PC-9 (cell line): ENCODE data around the gene PTTG1IP2. TPM values are rescaled to one million over a fixed set of nuclear protein-coding genes. Genes with fewer than 3 reads are reported as not detected.

Experiments
- BruUV-seq: library from RNA; stranded (reverse); fragments of 400-500 nt; replicated peaks from 2 replicates; lab custom pipeline; 2021; lab: Mats Ljungman, UMichigan
- CTCF ChIA-PET: fragments of 300-600 bp; sonication (Branson Sonifier 250); formaldehyde crosslinking; loops from one replicate; lab custom pipeline; 2022; ENCODE audit warnings: antibody characterized with exemption; lab: Charles Lee
- POLR2A ChIA-PET: fragments of 300-600 bp; sonication (Branson Sonifier 250); formaldehyde crosslinking; loops from one replicate; lab custom pipeline; 2022; ENCODE audit warnings: antibody characterized with exemption; ENCODE audit not compliant: unreplicated experiment; lab: Charles Lee
- DNase-seq, 2 experiments: peaks; one replicate each; pipeline versions ENCODE4 v3.0.0 to v3.0.0-alpha.2; 2015 to 2022; ENCODE audit warnings: mixed read lengths in 1 of 2
- H2AFZ ChIP-seq: fragments of 200-600 bp; sonication (generic); 2 replicates; pipeline ENCODE4 v1.8.1; 2017; ENCODE audit warnings: antibody characterized with exemption
- H3F3A ChIP-seq: fragments of 200-600 bp; sonication (generic); 2 replicates; pipeline ENCODE4 v1.8.1; 2017; ENCODE audit warnings: antibody characterized with exemption, mild to moderate bottlenecking, low read depth; ENCODE audit not compliant: insufficient read depth
- H3K27ac ChIP-seq: fragments of 200-600 bp; sonication (generic); 2 replicates; pipeline ENCODE4 v1.6.1; 2016; ENCODE audit warnings: mixed run types
- H3K27me3 ChIP-seq: fragments of 200-600 bp; sonication (generic); 2 replicates; pipeline ENCODE4 v1.6.1; 2016; ENCODE audit warnings: low read depth, mixed run types; ENCODE audit not compliant: insufficient read depth
- H3K36me3 ChIP-seq: fragments of 200-600 bp; sonication (generic); 2 replicates; pipeline ENCODE4 v1.6.1; 2016; ENCODE audit warnings: low read depth, mixed run types
- H3K4me1 ChIP-seq: fragments of 200-600 bp; sonication (generic); replicated peaks from 2 replicates; pipeline ENCODE4 v1.6.1; 2016; ENCODE audit warnings: mixed run types; ENCODE audit not compliant: insufficient read depth
- H3K4me2 ChIP-seq: fragments of 200-600 bp; sonication (generic); 2 replicates; pipeline ENCODE4 v1.6.1; 2017; ENCODE audit warnings: mixed run types
- H3K4me3 ChIP-seq: fragments of 200-600 bp; sonication (generic); 2 replicates; pipeline ENCODE4 v1.6.1; 2016; ENCODE audit warnings: mixed run types
- H3K79me2 ChIP-seq: fragments of 200-600 bp; sonication (generic); 2 replicates; pipeline ENCODE4 v1.6.1; 2017; ENCODE audit warnings: low read depth, mixed run types
- H3K9me2 ChIP-seq: fragments of 200-600 bp; sonication (generic); 2 replicates; pipeline ENCODE4 v1.8.1; 2017; ENCODE audit warnings: mild to moderate bottlenecking; ENCODE audit not compliant: insufficient read depth
- H3K9me3 ChIP-seq: fragments of 200-600 bp; sonication (generic); 2 replicates; pipeline ENCODE4 v1.8.1; 2016; ENCODE audit warnings: low read depth; ENCODE audit not compliant: insufficient read depth
- H4K20me1 ChIP-seq: fragments of 200-600 bp; sonication (generic); 2 replicates; pipeline ENCODE4 v1.8.1; 2017; ENCODE audit not compliant: insufficient read depth
- EZH2 ChIP-seq: fragments of 200-600 bp; sonication (generic); IDR thresholded peaks from 2 replicates; pipeline ENCODE4 v1.8.0; 2017; ENCODE audit warnings: antibody characterized with exemption, low read depth
- intact Hi-C: fragments of 100-400 bp; cut with micrococcal nuclease; formaldehyde crosslinking; loops from one replicate; pipeline ENCODE4 v1.10.0; 2022; ENCODE audit not compliant: unreplicated experiment
- total RNA-seq: library from RNA; stranded (reverse); gene quantifications from 2 replicates; pipeline ENCODE4 v1.2.3, GENCODE V29; 2021
- TF ChIP-seq, protein P1 (sequence below): fragments of 200-600 bp; sonication (generic); conservative IDR thresholded peaks from 2 replicates; pipeline ENCODE4 v1.6.1; 2017; ENCODE audit warnings: mixed run types, antibody characterized with exemption, mild to moderate bottlenecking, moderate library complexity

PTTG1IP2 gene
- total RNA-seq, 1 experiment from 2014 or later, result not detected

DNA sequence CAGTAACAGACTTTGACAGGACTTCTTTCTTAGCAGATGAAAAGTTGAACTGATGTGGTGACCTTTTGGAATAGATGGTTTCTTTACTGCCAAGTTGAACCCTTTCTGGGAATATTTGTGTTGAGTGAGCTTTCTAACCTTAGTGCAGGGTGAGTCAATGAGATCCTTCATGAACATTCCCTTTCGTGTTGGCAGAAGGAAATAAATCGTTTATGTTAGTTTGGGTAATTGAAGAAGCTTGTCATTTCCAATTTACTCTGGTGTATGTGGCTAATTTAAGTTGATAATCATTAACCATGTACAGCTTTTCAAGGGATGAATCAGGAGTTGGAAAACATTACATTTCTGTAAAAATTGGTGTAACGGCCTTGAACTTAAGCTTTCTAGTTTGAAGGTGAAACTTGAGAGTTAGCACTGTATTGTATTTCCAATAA lies 43.4 kb downstream of the PTTG1IP2 start:
- no TSS peak for BruUV-seq
- no peak for DNase-seq
- CTCF ChIA-PET, result interaction anchor here (0.5 kb wide), 1 partner anchor 71 kb away, joined by 6 read pairs; no protein-coding TSS in a partner anchor
- H3K27ac ChIP-seq, result no peak overlapping the region
- H2AFZ ChIP-seq, result no peak overlapping the region
- no peak overlapping the region for H3K4me2 ChIP-seq
- no peaks in the 10 kb centered on the region for H4K20me1 ChIP-seq
- H3K9me3 ChIP-seq, result no peaks in the 10 kb centered on the region
- no peak overlapping the region for H3K4me3 ChIP-seq
- H3K79me2 ChIP-seq, result no peaks in the 10 kb centered on the region
- no peaks in the 10 kb centered on the region for H3K9me2 ChIP-seq
- H3F3A ChIP-seq, result no peaks in the 10 kb centered on the region
- no peak for TF ChIP-seq EZH2
- TF ChIP-seq, protein P1, sequence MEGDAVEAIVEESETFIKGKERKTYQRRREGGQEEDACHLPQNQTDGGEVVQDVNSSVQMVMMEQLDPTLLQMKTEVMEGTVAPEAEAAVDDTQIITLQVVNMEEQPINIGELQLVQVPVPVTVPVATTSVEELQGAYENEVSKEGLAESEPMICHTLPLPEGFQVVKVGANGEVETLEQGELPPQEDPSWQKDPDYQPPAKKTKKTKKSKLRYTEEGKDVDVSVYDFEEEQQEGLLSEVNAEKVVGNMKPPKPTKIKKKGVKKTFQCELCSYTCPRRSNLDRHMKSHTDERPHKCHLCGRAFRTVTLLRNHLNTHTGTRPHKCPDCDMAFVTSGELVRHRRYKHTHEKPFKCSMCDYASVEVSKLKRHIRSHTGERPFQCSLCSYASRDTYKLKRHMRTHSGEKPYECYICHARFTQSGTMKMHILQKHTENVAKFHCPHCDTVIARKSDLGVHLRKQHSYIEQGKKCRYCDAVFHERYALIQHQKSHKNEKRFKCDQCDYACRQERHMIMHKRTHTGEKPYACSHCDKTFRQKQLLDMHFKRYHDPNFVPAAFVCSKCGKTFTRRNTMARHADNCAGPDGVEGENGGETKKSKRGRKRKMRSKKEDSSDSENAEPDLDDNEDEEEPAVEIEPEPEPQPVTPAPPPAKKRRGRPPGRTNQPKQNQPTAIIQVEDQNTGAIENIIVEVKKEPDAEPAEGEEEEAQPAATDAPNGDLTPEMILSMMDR, result no peak
- POLR2A ChIA-PET, result interaction anchor here (0.5 kb wide), 1 partner anchor 249 kb away, joined by 3 read pairs; no protein-coding TSS in a partner anchor
- H3K27me3 ChIP-seq, result no peaks in the 10 kb centered on the region
- intact Hi-C loops, result no loop called here
- no peaks in the 10 kb centered on the region for H3K4me1 ChIP-seq
- no peaks in the 10 kb centered on the region for H3K36me3 ChIP-seq

DNA sequence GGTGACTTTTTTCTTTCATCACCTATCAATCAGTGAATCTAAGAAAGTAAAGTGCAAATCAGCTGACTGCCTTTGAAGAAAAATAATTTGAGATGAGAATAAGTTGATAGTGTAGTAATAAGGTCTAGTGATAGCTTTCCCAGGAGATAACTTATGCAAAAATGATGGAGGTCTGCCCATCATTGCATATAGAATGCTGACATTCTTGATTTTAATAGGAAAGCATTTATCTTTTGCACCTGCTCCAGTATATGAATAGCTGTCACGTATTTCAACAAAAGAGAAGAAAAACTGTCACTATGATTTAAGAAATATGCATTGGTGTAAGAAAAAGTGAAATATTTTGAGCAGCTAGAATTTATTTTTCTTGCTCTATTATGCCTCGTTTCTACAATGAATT lies 46.8 kb downstream of the PTTG1IP2 start:
- no peak for DNase-seq
- no peak overlapping the region for H3K4me3 ChIP-seq
- H3K4me1 ChIP-seq, result no peaks in the 10 kb centered on the region
- H3K9me3 ChIP-seq, result no peaks in the 10 kb centered on the region
- ChIA-PET CTCF (no interaction called here), POLR2A (no interaction called here)
- H3F3A ChIP-seq, result no peaks in the 10 kb centered on the region
- no peaks in the 10 kb centered on the region for H3K9me2 ChIP-seq
- no peaks in the 10 kb centered on the region for H3K36me3 ChIP-seq
- no peak overlapping the region for H2AFZ ChIP-seq
- BruUV-seq, result no TSS peak
- no peak overlapping the region for H3K4me2 ChIP-seq
- no peak overlapping the region for H3K27ac ChIP-seq
- no peaks in the 10 kb centered on the region for H4K20me1 ChIP-seq
- TF ChIP-seq EZH2, result no peak
- TF ChIP-seq, protein P1, result no peak
- intact Hi-C loops, result no loop called here
- H3K79me2 ChIP-seq, result no peaks in the 10 kb centered on the region
- no peaks in the 10 kb centered on the region for H3K27me3 ChIP-seq

DNA sequence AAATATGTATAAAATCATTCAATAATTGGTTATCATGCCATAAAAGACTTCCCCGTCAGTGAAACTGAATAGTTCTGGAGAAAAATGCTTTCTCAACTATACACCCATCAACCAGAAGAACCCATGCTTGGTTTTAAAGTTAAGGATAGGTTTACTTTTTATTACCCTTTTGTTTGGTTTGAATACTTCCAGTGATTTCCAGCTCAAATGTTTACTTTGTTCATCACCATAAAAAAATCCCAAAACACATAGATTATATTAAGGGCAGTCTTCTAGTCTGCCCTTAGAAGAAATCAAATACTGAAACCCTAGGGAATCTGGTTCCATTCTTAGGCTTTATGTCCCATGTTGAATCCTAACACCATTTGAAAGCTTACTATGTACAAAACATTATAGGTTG lies 49.2 kb downstream of the PTTG1IP2 start:
- CTCF ChIA-PET, result no interaction called here
- no TSS peak for BruUV-seq

More for the DNA sequence above, 49.2 kb downstream of the PTTG1IP2 start:
- Histone ChIP-seq H3K36me3 (no peaks in the 10 kb centered on the region), H2AFZ (no peak overlapping the region), H3K9me2 (no peaks in the 10 kb centered on the region), H3K4me2 (no peak overlapping the region), H3K9me3 (no peaks in the 10 kb centered on the region), H3K27me3 (no peaks in the 10 kb centered on the region), H3F3A (no peaks in the 10 kb centered on the region), H3K79me2 (no peaks in the 10 kb centered on the region), H3K4me3 (no peak overlapping the region), H4K20me1 (no peaks in the 10 kb centered on the region), H3K27ac (no peak overlapping the region), H3K4me1 (no peaks in the 10 kb centered on the region)
- TF ChIP-seq, protein P1, result no peak
- TF ChIP-seq EZH2, result no peak
- intact Hi-C loops, result no loop called here
- DNase-seq, result no peak
- POLR2A ChIA-PET, result no interaction called here
